GM12878 (cell line): ENCODE data around the gene ZDBF2. TPM values are rescaled to one million over a fixed set of nuclear protein-coding genes. Genes with fewer than 3 reads are reported as not detected.

ENCODE experiments used
- ATAC-seq: fragments of 200-7000 bp; cut with Tn5 transposase; 3 replicates; pipeline ENCODE4 v1.9.1; 2020; ENCODE audit warnings: mild to moderate bottlenecking, moderate library complexity
- BruUV-seq: library from RNA; stranded (reverse); fragments of 400-500 nt; replicated peaks from 2 replicates; lab custom pipeline; 2021; lab: Mats Ljungman, UMichigan
- CTCF ChIA-PET: fragments of 300-600 bp; sonication (Branson Sonifier 250); formaldehyde crosslinking; extraction: SDS; loops from one replicate; lab custom pipeline; 2021; ENCODE audit warnings: inconsistent platforms; lab: Yijun Ruan, JAX
- POLR2A ChIA-PET: fragments of 350-600 bp; formaldehyde crosslinking; extraction: SDS; loops from one replicate; lab custom pipeline; 2021; ENCODE audit warnings: inconsistent platforms; lab: Charles Lee
- RAD21 ChIA-PET: fragments of 300-600 bp; sonication (Branson Sonifier 250); formaldehyde crosslinking; loops from one replicate; lab custom pipeline; 2023; ENCODE audit warnings: antibody characterized with exemption; ENCODE audit not compliant: unreplicated experiment; lab: Charles Lee
- SMC1A ChIA-PET: fragments of 300-600 bp; sonication (Branson Sonifier 250); formaldehyde crosslinking; loops from one replicate; lab custom pipeline; 2023; ENCODE audit not compliant: unreplicated experiment, uncharacterized antibody; lab: Charles Lee
- DNase-seq: peaks from one replicate; pipeline ENCODE4 v3.0.0-alpha.2; 2011; ENCODE audit warnings: low read depth, low spot score
- FAIRE-seq: peaks from 3 replicates; lab custom pipeline; 2011; peaks lifted over from hg19 to GRCh38; lab: Jason Lieb, UNC
- H2AFZ ChIP-seq: 2 replicates; pipeline ENCODE4 v1.6.0; 2011; ENCODE audit warnings: low read depth, low read length, control low read depth; ENCODE audit not compliant: control insufficient read depth
- H3K27ac ChIP-seq: 2 replicates; pipeline ENCODE4 v1.5.1; 2011; ENCODE audit warnings: control low read depth; ENCODE audit not compliant: control insufficient read depth, insufficient read depth
- H3K27me3 ChIP-seq, 2 experiments: replicated peaks in 1 of 2; 2 replicates each; pipeline versions ENCODE4 v1.6.0 to v1.6.1; 2011; ENCODE audit warnings: low read length in 1 of 2; ENCODE audit not compliant: control insufficient read depth in 2 of 2, insufficient read depth in 2 of 2
- H3K36me3 ChIP-seq, 2 experiments: 2 replicates each; pipeline ENCODE4 v1.5.1; 2011; ENCODE audit warnings: low read length in 1 of 2; ENCODE audit not compliant: control insufficient read depth in 2 of 2, insufficient read depth in 2 of 2
- H3K4me1 ChIP-seq: 2 replicates; pipeline ENCODE4 v1.6.1; 2011; ENCODE audit warnings: mild to moderate bottlenecking, low read length, moderate library complexity, mixed read lengths; ENCODE audit not compliant: control insufficient read depth, insufficient read depth
- H3K4me2 ChIP-seq: 2 replicates; pipeline ENCODE4 v1.6.0; 2011; ENCODE audit warnings: control low read depth; ENCODE audit not compliant: control insufficient read depth, insufficient read depth
- H3K4me3 ChIP-seq: fragments of 200-600 bp; sonication (generic); 2 replicates; pipeline ENCODE4 v1.5.1; 2016
- H3K79me2 ChIP-seq: 2 replicates; pipeline ENCODE4 v1.6.0; 2011; ENCODE audit warnings: low read length; ENCODE audit not compliant: control insufficient read depth, insufficient read depth
- H3K9ac ChIP-seq: 2 replicates; pipeline ENCODE4 v1.8.0; 2011; ENCODE audit warnings: low read length, control low read depth, mixed read lengths; ENCODE audit not compliant: control insufficient read depth, insufficient read depth
- H3K9me3 ChIP-seq: replicated peaks from 3 replicates; pipeline ENCODE4 v1.5.1; 2011; ENCODE audit warnings: mild to moderate bottlenecking, low read length; ENCODE audit not compliant: control insufficient read depth, insufficient read depth
- H4K20me1 ChIP-seq: 2 replicates; pipeline ENCODE4 v1.6.0; 2011; ENCODE audit not compliant: control insufficient read depth, insufficient read depth
- ETV6 ChIP-seq, 2 experiments: fragments of 450-650 bp in 1 of 2; IDR thresholded peaks in 1 of 2; conservative IDR thresholded peaks in 1 of 2; 2 replicates each; pipeline ENCODE4 v1.6.1; 2014; ENCODE audit warnings: antibody characterized with exemption in 1 of 2, borderline replicate concordance in 1 of 2, low read depth in 1 of 2, mild to moderate bottlenecking in 1 of 2, moderate library complexity in 1 of 2
- RELA ChIP-seq: fragments of 450-650 bp; IDR thresholded peaks from 2 replicates; pipeline ENCODE4 v1.8.0; 2014; ENCODE audit warnings: borderline replicate concordance; ENCODE audit not compliant: partially characterized antibody
- SMAD1 ChIP-seq: fragments of 450-650 bp; IDR thresholded peaks from 2 replicates; pipeline ENCODE4 v1.6.1; 2018; ENCODE audit warnings: mild to moderate bottlenecking, low read depth; ENCODE audit not compliant: partially characterized antibody
- TCF7 ChIP-seq: IDR thresholded peaks from 2 replicates; pipeline ENCODE4 v1.6.1; 2014; ENCODE audit warnings: antibody characterized with exemption, borderline replicate concordance
- ZSCAN29 ChIP-seq: fragments of 450-650 bp; IDR thresholded peaks from 2 replicates; pipeline ENCODE4 v1.6.1; 2017; ENCODE audit warnings: mild to moderate bottlenecking, moderate library complexity
- whole genome bisulfite sequencing: methylation state at CpG from one replicate; pipeline ENCODE4 v1.1.6; 2016; ENCODE audit warnings: low lambda C conversion rate; ENCODE audit not compliant: insufficient replicate concordance, insufficient coverage; ENCODE audit errors: missing lambda C conversion rate; 5-methylcytosine and 5-hydroxymethylcytosine counted together
- in situ Hi-C: fragments of 300-500 bp; cut with MboI; formaldehyde crosslinking; loops from 9 replicates; pipeline ENCODE4 v1.14.3; 2018; ENCODE audit warnings: mixed read lengths
- intact Hi-C: fragments of 100-400 bp; cut with micrococcal nuclease; formaldehyde crosslinking; loops from one replicate; pipeline ENCODE4 v1.14.2; 2022; ENCODE audit not compliant: unreplicated experiment
- polyA plus RNA-seq, 11 experiments: library from polyadenylated mRNA; depleted of rRNA in 4 of 11; unstranded in 6 of 11; stranded (reverse) in 5 of 11; fragments of >200 nt; fragmentation: Nextera tagmentation in 4 of 11; fragmentation: Illumina TruSeq in 1 of 11; extraction: Ambion mirVana in 4 of 11; extraction: Trizol in 1 of 11; gene quantifications; 1 replicate in 1 of 11; 2 replicates in 10 of 11; pipeline versions ENCODE4 v1.2.1 to v1.2.3, GENCODE V29; 2011 to 2016; ENCODE audit warnings: inconsistent platforms in 2 of 11, missing spikeins in 2 of 11, low read depth in 1 of 11
- total RNA-seq, 4 experiments: library from RNA; depleted of rRNA in 3 of 4; stranded (reverse); fragments of >200 nt in 3 of 4; fragmentation: Illumina TruSeq in 1 of 4; extraction: Trizol in 1 of 4; gene quantifications; 2 replicates each; pipeline versions ENCODE4 v1.2.1 to v1.2.3, GENCODE V29; 2013 to 2021

The ZDBF2 gene
- total and polyA plus RNA-seq, 10 of the 15 experiments (the other 5 are each of a cell fraction or from before 2014, with no cell fraction given) = 0.60 to 21.1 (median 4.2) TPM

DNA sequence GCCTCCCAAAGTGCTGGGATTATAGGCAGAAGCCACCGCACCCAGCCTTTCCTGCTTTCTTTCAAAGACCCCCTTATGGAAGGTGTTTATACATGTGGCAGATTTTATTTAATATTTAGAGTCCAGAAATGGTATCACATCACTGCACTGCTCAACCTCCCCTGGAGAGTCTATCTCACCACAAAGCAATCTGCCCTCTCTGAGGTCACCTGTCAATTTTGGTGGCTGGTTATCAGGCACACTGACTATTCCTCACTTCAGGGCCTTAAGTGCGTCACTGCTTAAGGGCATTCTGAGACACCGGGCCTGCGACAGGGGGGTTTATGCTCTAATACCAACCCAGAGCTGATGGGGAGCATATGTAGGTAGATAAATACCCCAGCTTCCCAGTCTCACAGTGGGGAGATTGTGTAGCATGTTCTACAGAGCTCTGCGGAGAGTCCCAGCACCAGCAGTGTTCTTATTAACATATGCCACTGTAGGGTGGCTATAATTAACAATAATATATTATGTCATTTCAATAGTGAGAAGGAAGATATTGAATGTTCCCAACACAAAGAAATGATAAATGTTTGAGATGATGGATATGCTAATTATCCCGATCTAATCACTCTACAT is 42.7 kb upstream of the ZDBF2 start:
- no peak overlapping the region for H3K9ac ChIP-seq
- no peak overlapping the region for H3K4me2 ChIP-seq
- H4K20me1 ChIP-seq = no peaks in the 10 kb centered on the region
- H3K4me3 ChIP-seq = no peak overlapping the region
- WGBS = 69% methylated on average over 6 of the region's 6 CpGs
- in situ Hi-C loops = no loop called here
- ATAC-seq (no peak), DNase-seq (no peak), FAIRE-seq (no peak)
- intact Hi-C loops = no loop called here
- SMC1A ChIA-PET = interaction anchor here (0.9 to 1.4 kb wide), 3 partner anchors 13 to 66 kb away, joined by 3 to 6 read pairs (median 3); no protein-coding TSS in a partner anchor
- no peaks in the 10 kb centered on the region for H3K36me3 ChIP-seq
- H3K27me3 ChIP-seq = no peaks in the 10 kb centered on the region; a peak in 1 of 4 replicates
- no peak for TF ChIP-seq RELA
- TF ChIP-seq TCF7 = no peak
- no peak for TF ChIP-seq ETV6 (conservative IDR thresholded peaks at IDR 0.05 in 1 of 2, IDR thresholded peaks at IDR 0.05 in 1 of 2; ENCODE audit: borderline replicate concordance in 1 of 2, low read depth in 1 of 2)
- TF ChIP-seq SMAD1 = no peak
- TF ChIP-seq ZSCAN29 = no peak
- no TSS peak for BruUV-seq
- CTCF ChIA-PET = no interaction called here
- RAD21 ChIA-PET = interaction anchor here (1.0 to 1.5 kb wide), 2 partner anchors 10 to 28 kb away, joined by 3 to 4 read pairs; no protein-coding TSS in a partner anchor
- H3K27ac ChIP-seq = no peak overlapping the region
- no peaks in the 10 kb centered on the region for H3K79me2 ChIP-seq
- H3K4me1 ChIP-seq = no peaks in the 10 kb centered on the region
- no peak overlapping the region for H2AFZ ChIP-seq
- POLR2A ChIA-PET = interaction anchor here (0.5 kb wide), 1 partner anchor 18 kb away, joined by 3 read pairs; no protein-coding TSS in a partner anchor
- no peaks in the 10 kb centered on the region; the same call in 2 of the 3 replicates for H3K9me3 ChIP-seq
